Trophoblast cell (in vitro differentiated cells and primary cell): ENCODE measurements around the gene TTC23L.

Experiments
- DNase-seq, 2 donors: peaks; one replicate each; pipeline ENCODE4 v3.0.0-alpha.2; 2016
- H2AFZ ChIP-seq: 2 replicates; pipeline ENCODE4 v1.6.1; 2013; ENCODE audit warnings: low read length, moderate library complexity, mild to moderate bottlenecking; ENCODE audit not compliant: insufficient read depth, poor library complexity
- H2AK5ac ChIP-seq: 2 replicates; pipeline ENCODE4 v1.6.1; 2013; ENCODE audit warnings: mild to moderate bottlenecking, low read length
- H2BK120ac ChIP-seq: 2 replicates; pipeline ENCODE4 v1.6.1; 2013; ENCODE audit warnings: low read length, mild to moderate bottlenecking, moderate library complexity; ENCODE audit not compliant: insufficient read depth, poor library complexity
- H2BK12ac ChIP-seq: 2 replicates; pipeline ENCODE4 v1.6.1; 2013; ENCODE audit warnings: mild to moderate bottlenecking, low read length, moderate library complexity
- H2BK5ac ChIP-seq: 2 replicates; pipeline ENCODE4 v1.6.1; 2013; ENCODE audit warnings: low read length, low read depth, moderate library complexity, mild to moderate bottlenecking; ENCODE audit not compliant: poor library complexity
- H3K14ac ChIP-seq: 2 replicates; pipeline ENCODE4 v1.6.1; 2013; ENCODE audit warnings: mild to moderate bottlenecking, low read length
- H3K18ac ChIP-seq: 2 replicates; pipeline ENCODE4 v1.6.1; 2013; ENCODE audit warnings: mild to moderate bottlenecking, low read length
- H3K23ac ChIP-seq: 2 replicates; pipeline ENCODE4 v1.6.1; 2013; ENCODE audit warnings: low read length
- H3K27ac ChIP-seq: 2 replicates; pipeline ENCODE4 v1.5.1; 2013; ENCODE audit warnings: low read depth, mild to moderate bottlenecking, inconsistent platforms, low read length, moderate library complexity
- H3K27me3 ChIP-seq: 2 replicates; pipeline ENCODE4 v1.6.1; 2013; ENCODE audit warnings: inconsistent platforms, mild to moderate bottlenecking, low read length, moderate library complexity; ENCODE audit not compliant: insufficient read depth
- H3K36me3 ChIP-seq, 2 experiments: 1 replicate in 1 of 2; 2 replicates in 1 of 2; pipeline ENCODE4 v1.6.1; 2013; ENCODE audit warnings: low read length in 2 of 2, mild to moderate bottlenecking in 2 of 2, moderate library complexity in 1 of 2; ENCODE audit not compliant: insufficient read depth in 2 of 2, control insufficient read depth in 1 of 2
- H3K4ac ChIP-seq: 2 replicates; pipeline ENCODE4 v1.6.1; 2013; ENCODE audit warnings: low read depth, mild to moderate bottlenecking, low read length, moderate library complexity
- H3K4me1 ChIP-seq, 2 experiments: 1 replicate in 1 of 2; 2 replicates in 1 of 2; pipeline ENCODE4 v1.6.1; 2013; ENCODE audit warnings: low read length in 2 of 2, mild to moderate bottlenecking in 2 of 2, moderate library complexity in 1 of 2; ENCODE audit not compliant: insufficient read depth in 2 of 2, control insufficient read depth in 1 of 2
- H3K4me2 ChIP-seq: 2 replicates; pipeline ENCODE4 v1.6.1; 2013; ENCODE audit warnings: inconsistent platforms, mild to moderate bottlenecking, low read length, moderate library complexity
- H3K4me3 ChIP-seq: 2 replicates; pipeline ENCODE4 v1.5.1; 2013; ENCODE audit warnings: mild to moderate bottlenecking, low read depth, low read length, inconsistent platforms
- H3K79me1 ChIP-seq: one replicate; pipeline ENCODE4 v1.6.1; 2013; ENCODE audit warnings: low read length
- H3K79me2 ChIP-seq: 2 replicates; pipeline ENCODE4 v1.6.1; 2013; ENCODE audit warnings: low read length, mild to moderate bottlenecking; ENCODE audit not compliant: control insufficient read depth, insufficient read depth, poor library complexity
- H3K9ac ChIP-seq: 2 replicates; pipeline ENCODE4 v1.6.1; 2013; ENCODE audit warnings: mild to moderate bottlenecking, low read length
- H3K9me3 ChIP-seq: 2 replicates; pipeline ENCODE4 v1.6.1; 2013; ENCODE audit warnings: low read depth, mild to moderate bottlenecking, control low read depth, inconsistent platforms, low read length; ENCODE audit not compliant: insufficient read depth
- H4K12ac ChIP-seq: 2 replicates; pipeline ENCODE4 v1.6.1; 2013; ENCODE audit warnings: low read depth, mild to moderate bottlenecking, low read length, moderate library complexity
- H4K8ac ChIP-seq: 2 replicates; pipeline ENCODE4 v1.6.1; 2013; ENCODE audit warnings: low read depth, mild to moderate bottlenecking, low read length, moderate library complexity
- H4K91ac ChIP-seq: one replicate; pipeline ENCODE4 v1.6.1; 2013; ENCODE audit warnings: low read depth, mild to moderate bottlenecking, low read length, moderate library complexity
- WGBS: extraction: QIAGEN DNeasy Blood & Tissue Kit; methylation state at CpG from one replicate; pipeline ENCODE4 v1.1.7; 2013; ENCODE audit warnings: missing lambda C conversion rate; ENCODE audit not compliant: insufficient read length, insufficient coverage; ENCODE audit errors: extremely low coverage; 5-methylcytosine and 5-hydroxymethylcytosine counted together

The TTC23L gene

DNA sequence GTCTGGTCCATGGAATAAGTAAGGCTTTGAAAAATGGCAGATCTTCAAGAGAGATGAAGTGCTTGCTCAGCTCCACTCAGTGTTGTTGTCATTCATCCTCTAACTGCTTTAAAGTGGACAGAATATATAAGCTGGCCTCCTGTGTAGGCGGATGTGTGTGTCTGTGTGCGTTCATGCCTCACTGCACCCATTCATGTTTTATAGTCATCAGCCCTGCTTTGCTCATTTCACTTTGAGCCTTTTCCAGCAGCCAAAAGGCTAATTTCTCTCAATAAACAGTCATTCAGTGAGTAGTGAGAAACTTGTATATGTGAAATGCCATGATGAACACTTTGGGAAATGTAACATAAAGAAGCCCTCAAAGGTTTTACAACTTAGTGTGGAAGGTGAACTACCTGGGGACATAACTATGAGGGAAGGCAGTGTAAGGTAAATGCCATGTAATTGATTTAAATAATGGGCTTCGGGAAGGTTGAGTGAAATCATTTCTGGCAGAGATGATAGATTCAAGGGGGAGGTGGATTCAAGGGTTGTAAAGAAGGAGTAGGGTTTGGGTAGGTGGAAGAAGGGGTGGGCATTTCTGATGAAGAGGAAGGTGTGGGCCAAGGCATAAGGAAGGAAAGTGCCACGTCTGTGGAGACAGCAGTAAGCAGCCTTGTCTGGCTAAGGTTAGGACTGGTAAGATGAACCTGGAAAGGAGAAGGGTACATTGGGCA, 15.7 kb downstream of the TTC23L start:
- H4K91ac ChIP-seq = no peak overlapping the region
- H2BK12ac ChIP-seq = no peak overlapping the region
- H3K9me3 ChIP-seq = no peaks in the 10 kb centered on the region
- H3K4me2 ChIP-seq = no peak overlapping the region
- no peak overlapping the region for H3K23ac ChIP-seq
- H2AFZ ChIP-seq = no peak overlapping the region
- no peak overlapping the region for H3K14ac ChIP-seq
- H2AK5ac ChIP-seq = no peak overlapping the region
- no peaks in the 10 kb centered on the region for H3K27me3 ChIP-seq
- no peaks in the 10 kb centered on the region for H3K79me2 ChIP-seq
- no peak overlapping the region for H2BK120ac ChIP-seq
- WGBS = no CpG with 5 or more reads among the region's 4 CpGs
- H3K4me3 ChIP-seq = no peak overlapping the region
- no peak for DNase-seq
- H4K8ac ChIP-seq = no peak overlapping the region
- no peaks in the 10 kb centered on the region for H3K36me3 ChIP-seq
- no peak overlapping the region for H4K12ac ChIP-seq
- no peak overlapping the region for H3K18ac ChIP-seq
- no peaks in the 10 kb centered on the region for H3K4me1 ChIP-seq
- H3K9ac ChIP-seq = no peak overlapping the region
- no peaks in the 10 kb centered on the region for H3K79me1 ChIP-seq
- no peak overlapping the region for H3K4ac ChIP-seq
- H3K27ac ChIP-seq = no peak overlapping the region
- H2BK5ac ChIP-seq = no peak overlapping the region

DNA sequence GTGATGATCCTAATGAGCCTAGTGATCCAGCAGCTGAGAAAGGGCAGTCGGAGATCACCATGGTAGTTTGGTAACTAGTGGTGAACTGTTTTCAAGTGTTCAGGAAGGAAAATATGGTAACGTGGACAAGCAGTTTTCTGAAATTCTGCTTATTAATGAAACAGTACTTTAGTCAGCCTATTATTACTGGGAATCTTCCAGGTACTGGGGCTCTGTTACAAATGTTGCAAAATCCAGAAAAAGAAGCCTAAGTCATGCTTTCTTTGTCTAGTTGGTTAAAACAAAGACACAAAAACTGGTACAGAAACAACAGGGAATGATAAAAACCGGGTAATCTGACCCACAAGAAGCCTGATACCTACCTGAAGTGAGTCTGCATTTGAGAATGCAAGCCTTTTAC, 18.2 kb downstream of the TTC23L start:
- Histone ChIP-seq H2AFZ (no peak overlapping the region), H3K18ac (no peak overlapping the region), H4K91ac (no peak overlapping the region)

DNA sequence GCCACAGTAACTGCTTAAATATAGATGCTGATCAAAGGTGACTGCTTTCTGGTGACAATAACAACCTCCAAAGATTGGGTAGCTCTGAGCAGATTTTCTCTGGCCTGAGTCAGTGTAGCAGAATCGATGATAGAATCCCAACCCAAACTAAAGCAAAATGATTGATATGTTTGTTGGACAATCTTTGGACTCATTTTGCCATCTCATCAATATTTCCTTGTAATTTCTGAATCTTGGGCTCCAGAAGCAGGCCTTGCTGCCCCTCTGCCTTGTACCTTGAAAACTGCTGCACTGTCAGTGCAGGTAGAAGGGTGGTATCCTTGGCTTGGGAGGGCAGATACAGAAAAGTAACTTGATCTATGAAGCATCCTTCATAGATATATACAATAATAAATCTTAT, 18.9 kb downstream of the TTC23L start:
- no peaks in the 10 kb centered on the region for H3K79me1 ChIP-seq
- no peak overlapping the region for H3K9ac ChIP-seq
- no peak overlapping the region for H3K4me3 ChIP-seq
- H2BK120ac ChIP-seq = no peak overlapping the region
- H4K8ac ChIP-seq = no peak overlapping the region
- no peak overlapping the region for H2BK12ac ChIP-seq
- no peak overlapping the region for H3K27ac ChIP-seq
- H3K79me2 ChIP-seq = no peaks in the 10 kb centered on the region
- no CpG with 5 or more reads among the region's 1 CpG for WGBS
- H3K4ac ChIP-seq = no peak overlapping the region
- no peak overlapping the region for H4K91ac ChIP-seq
- H3K23ac ChIP-seq = no peak overlapping the region
- no peak overlapping the region for H3K18ac ChIP-seq
- no peaks in the 10 kb centered on the region for H3K27me3 ChIP-seq
- no peak overlapping the region for H2AK5ac ChIP-seq
- no peak overlapping the region for H4K12ac ChIP-seq
- no peak for DNase-seq
- no peak overlapping the region for H3K4me2 ChIP-seq
- no peak overlapping the region for H2BK5ac ChIP-seq
- no peaks in the 10 kb centered on the region for H3K9me3 ChIP-seq
- no peaks in the 10 kb centered on the region for H3K36me3 ChIP-seq
- no peaks in the 10 kb centered on the region for H3K4me1 ChIP-seq
- H2AFZ ChIP-seq = no peak overlapping the region
- no peak overlapping the region for H3K14ac ChIP-seq

More for the DNA sequence above, 18.2 kb downstream of the TTC23L start:
- H3K4me3 ChIP-seq = no peak overlapping the region
- no peak overlapping the region for H2BK12ac ChIP-seq
- no peak overlapping the region for H3K4ac ChIP-seq
- no peaks in the 10 kb centered on the region for H3K36me3 ChIP-seq
- no peaks in the 10 kb centered on the region for H3K4me1 ChIP-seq
- H3K14ac ChIP-seq = no peak overlapping the region
- no peak overlapping the region for H3K9ac ChIP-seq
- H3K79me2 ChIP-seq = no peaks in the 10 kb centered on the region
- no peaks in the 10 kb centered on the region for H3K79me1 ChIP-seq
- no peak overlapping the region for H2AK5ac ChIP-seq
- H3K27me3 ChIP-seq = no peaks in the 10 kb centered on the region
- H3K27ac ChIP-seq = no peak overlapping the region
- WGBS = no CpG with 5 or more reads among the region's 3 CpGs
- no peak overlapping the region for H3K23ac ChIP-seq
- no peaks in the 10 kb centered on the region for H3K9me3 ChIP-seq
- H2BK120ac ChIP-seq = no peak overlapping the region
- H2BK5ac ChIP-seq = no peak overlapping the region
- no peak overlapping the region for H4K12ac ChIP-seq
- H4K8ac ChIP-seq = no peak overlapping the region
- no peak overlapping the region for H3K4me2 ChIP-seq
- DNase-seq = no peak

DNA sequence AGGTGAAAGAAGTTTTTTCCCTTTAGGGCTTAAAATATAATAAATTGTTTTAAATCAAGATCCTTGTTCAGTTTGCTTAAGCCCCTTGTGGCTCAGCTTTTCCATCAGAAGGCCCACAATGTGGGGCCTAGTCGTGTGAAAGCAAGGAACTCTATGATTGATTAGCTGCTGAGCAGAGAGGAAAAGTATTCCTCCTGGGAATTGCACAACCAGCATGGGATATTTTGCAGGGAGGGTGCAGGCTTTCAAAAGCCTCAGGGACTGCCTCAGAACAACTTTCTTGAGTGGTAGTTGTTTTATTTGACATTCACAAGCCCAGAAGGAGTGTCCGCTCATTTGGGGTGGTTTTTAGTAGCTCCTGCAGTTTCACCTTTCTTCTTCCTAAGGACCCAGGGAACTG, 19.8 kb downstream of the TTC23L start:
- no peak overlapping the region for H2BK5ac ChIP-seq
- no peak overlapping the region for H3K23ac ChIP-seq
- no peak overlapping the region for H4K12ac ChIP-seq
- no peak overlapping the region for H3K4me2 ChIP-seq
- H2BK12ac ChIP-seq = no peak overlapping the region
- H3K4ac ChIP-seq = no peak overlapping the region
- H3K27ac ChIP-seq = no peak overlapping the region
- peak in 1 of 2 donors; percentile 12 for DNase-seq
- no peak overlapping the region for H3K4me3 ChIP-seq
- H3K9ac ChIP-seq = no peak overlapping the region
- WGBS = no CpG with 5 or more reads among the region's 2 CpGs
- no peak overlapping the region for H3K14ac ChIP-seq
- no peak overlapping the region for H3K18ac ChIP-seq
- H3K79me1 ChIP-seq = no peaks in the 10 kb centered on the region
- no peak overlapping the region for H2BK120ac ChIP-seq
- no peaks in the 10 kb centered on the region for H3K4me1 ChIP-seq
- H2AFZ ChIP-seq = no peak overlapping the region
- no peaks in the 10 kb centered on the region for H3K79me2 ChIP-seq
- no peak overlapping the region for H2AK5ac ChIP-seq
- H4K91ac ChIP-seq = no peak overlapping the region
- no peaks in the 10 kb centered on the region for H3K9me3 ChIP-seq
- no peaks in the 10 kb centered on the region for H3K27me3 ChIP-seq
- H3K36me3 ChIP-seq = no peaks in the 10 kb centered on the region
- H4K8ac ChIP-seq = no peak overlapping the region
